Daoy (cell line): ENCODE results near the gene LBHD1. TPM values are rescaled to one million over a fixed set of nuclear protein-coding genes. Genes with fewer than 3 reads are reported as not detected.
A peak's percentile ranks its signal among the peaks of the same experiment; 100 is the strongest.
"Not testable (repeated sequence)": the region's sequence is repeated elsewhere in the genome, so short reads cannot be mapped to it uniquely, and the experiment has no call there.

ENCODE experiments used
- DNase-seq: peaks from one replicate; pipeline ENCODE4 v3.0.0-alpha.2; 2015; ENCODE audit warnings: low read depth
- total RNA-seq: library from RNA; depleted of rRNA; stranded (reverse); fragments of >200 nt; shearing (Covaris generic); gene quantifications from 2 replicates; pipeline ENCODE4 v1.2.3, GENCODE V29; 2014; rRNA removed

The LBHD1 gene
- total RNA-seq, result 4.9 and 6.0 TPM in 2 replicates

DNA sequence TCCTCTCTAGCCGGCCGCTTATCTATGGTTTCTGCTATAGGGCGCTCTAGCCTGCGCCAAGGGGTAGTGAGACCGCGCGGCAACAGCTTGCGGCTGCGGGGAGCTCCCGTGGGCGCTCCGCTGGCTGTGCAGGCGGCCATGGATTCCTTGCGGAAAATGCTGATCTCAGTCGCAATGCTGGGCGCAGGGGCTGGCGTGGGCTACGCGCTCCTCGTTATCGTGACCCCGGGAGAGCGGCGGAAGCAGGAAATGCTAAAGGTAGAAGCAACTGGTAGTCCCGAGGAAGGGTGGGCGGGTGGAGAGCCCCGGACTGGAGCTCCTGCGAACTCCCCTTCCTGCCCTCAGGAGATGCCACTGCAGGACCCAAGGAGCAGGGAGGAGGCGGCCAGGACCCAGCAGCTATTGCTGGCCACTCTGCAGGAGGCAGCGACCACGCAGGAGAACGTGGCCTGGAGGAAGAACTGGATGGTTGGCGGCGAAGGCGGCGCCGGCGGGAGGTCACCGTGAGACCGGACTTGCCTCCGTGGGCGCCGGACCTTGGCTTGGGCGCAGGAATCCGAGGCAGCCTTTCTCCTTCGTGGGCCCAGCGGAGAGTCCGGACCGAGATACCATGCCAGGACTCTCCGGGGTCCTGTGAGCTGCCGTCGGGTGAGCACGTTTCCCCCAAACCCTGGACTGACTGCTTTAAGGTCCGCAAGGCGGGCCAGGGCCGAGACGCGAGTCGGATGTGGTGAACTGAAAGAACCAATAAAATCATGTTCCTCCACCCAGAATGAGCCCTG, at the start of gene LBHD1, which contains the start of gene UQCC3:
LBHD1 (minus strand) TSS at position 660 of the 782 bp plus-strand sequence. CDS start 2,236 bp downstream, outside the sequence.
UQCC3 (plus strand) TSS at position 66 of the 782 bp plus-strand sequence; CDS start at position 139, 73 bp downstream.
- DNase-seq, result peak; percentile 86

- no peak for DNase-seq
These were observed 47.4 kb upstream of the LBHD1 start for GRCh38 chr11:62719302-62719978.

- no peak for DNase-seq
These were observed 44.7 kb upstream of the LBHD1 start for GRCh38 chr11:62716816-62717215.

DNA sequence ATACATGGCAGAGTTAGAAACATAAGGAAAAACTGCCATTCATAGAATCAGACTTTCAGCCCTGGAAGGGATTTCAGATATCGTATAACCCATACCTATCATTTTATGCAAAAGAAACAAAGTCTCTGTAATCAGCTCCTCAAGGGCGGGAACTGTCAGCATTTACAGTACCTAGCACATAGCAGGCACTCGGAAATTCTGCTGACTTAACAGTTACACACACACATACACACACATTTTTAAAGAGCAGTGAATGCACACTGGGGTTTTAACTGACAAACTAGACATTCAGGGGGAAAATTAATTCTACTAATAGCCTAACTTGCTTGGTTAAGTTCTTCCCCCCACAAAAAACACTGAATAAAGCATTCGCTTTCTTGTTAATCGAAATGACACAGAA, 44.1 kb upstream of the LBHD1 start:
- no peak for DNase-seq

GRCh38 chr11:62715150-62716130, 43.4 kb upstream of the LBHD1 start:
- no peak for DNase-seq

- no peak for DNase-seq
These were observed 41.3 kb upstream of the LBHD1 start for GRCh38 chr11:62713343-62713742.

GRCh38 chr11:62712861-62713260, 40.8 kb upstream of the LBHD1 start:
- no peak for DNase-seq

- no peak for DNase-seq
These were observed 40.3 kb upstream of the LBHD1 start for GRCh38 chr11:62712276-62712812.

- peak; percentile 40 for DNase-seq
These were observed 37.9 kb upstream of the LBHD1 start for GRCh38 chr11:62710001-62710345.

DNA sequence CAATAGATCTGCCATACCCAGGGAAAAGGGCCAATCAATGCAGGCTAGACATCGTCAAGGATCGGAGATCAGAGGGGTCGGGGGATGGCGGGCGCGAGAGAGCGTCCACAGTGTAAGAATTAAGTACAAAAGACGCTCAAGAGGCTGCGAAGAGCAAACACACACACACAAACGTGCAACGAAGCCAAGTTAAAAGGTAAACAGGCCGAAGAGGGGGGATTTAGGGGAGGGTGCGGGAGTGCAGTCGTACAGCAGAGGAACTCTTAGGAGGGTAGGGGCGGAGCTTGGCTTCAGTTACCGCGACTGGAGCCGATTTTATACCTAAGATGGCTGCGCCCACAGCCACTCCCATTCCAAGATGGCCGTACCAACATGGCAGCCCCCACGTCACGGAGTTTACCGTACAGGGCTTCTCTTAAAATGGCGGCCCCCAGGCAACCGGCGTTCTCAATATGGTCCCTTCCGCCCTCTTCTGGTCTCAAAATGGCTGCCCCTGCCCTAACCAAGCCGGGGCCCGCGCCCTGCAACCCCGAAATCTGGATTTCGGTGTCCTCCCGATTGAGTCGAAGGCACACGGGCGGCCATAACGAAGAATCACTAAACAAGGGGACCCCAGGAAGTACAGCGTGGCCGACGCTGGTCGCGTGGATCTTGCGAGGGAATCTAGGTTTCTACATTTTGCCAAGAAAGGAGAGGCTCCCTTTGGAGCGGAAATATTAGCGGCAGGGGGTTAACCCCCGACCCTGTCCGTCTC, 37.4 kb upstream of the LBHD1 start:
- peak; percentile 97 for DNase-seq

GRCh38 chr11:62708793-62709192, 36.7 kb upstream of the LBHD1 start:
- DNase-seq, result no peak

- no peak for DNase-seq
These were observed 36.3 kb upstream of the LBHD1 start for GRCh38 chr11:62708392-62708791.

GRCh38 chr11:62707277-62707861, 35.3 kb upstream of the LBHD1 start, which contains the start of the genes BSCL2 and GNG3:
TSS of gene BSCL2 (minus strand) at chr11:62707424. CDS start at chr11:62707195, 229 bp downstream.
TSS of gene GNG3 (plus strand) at chr11:62707676. CDS start at chr11:62708296, 620 bp downstream.
- no peak for DNase-seq

- DNase-seq, result no peak
These were observed 34.8 kb upstream of the LBHD1 start for GRCh38 chr11:62706850-62707247.

DNA sequence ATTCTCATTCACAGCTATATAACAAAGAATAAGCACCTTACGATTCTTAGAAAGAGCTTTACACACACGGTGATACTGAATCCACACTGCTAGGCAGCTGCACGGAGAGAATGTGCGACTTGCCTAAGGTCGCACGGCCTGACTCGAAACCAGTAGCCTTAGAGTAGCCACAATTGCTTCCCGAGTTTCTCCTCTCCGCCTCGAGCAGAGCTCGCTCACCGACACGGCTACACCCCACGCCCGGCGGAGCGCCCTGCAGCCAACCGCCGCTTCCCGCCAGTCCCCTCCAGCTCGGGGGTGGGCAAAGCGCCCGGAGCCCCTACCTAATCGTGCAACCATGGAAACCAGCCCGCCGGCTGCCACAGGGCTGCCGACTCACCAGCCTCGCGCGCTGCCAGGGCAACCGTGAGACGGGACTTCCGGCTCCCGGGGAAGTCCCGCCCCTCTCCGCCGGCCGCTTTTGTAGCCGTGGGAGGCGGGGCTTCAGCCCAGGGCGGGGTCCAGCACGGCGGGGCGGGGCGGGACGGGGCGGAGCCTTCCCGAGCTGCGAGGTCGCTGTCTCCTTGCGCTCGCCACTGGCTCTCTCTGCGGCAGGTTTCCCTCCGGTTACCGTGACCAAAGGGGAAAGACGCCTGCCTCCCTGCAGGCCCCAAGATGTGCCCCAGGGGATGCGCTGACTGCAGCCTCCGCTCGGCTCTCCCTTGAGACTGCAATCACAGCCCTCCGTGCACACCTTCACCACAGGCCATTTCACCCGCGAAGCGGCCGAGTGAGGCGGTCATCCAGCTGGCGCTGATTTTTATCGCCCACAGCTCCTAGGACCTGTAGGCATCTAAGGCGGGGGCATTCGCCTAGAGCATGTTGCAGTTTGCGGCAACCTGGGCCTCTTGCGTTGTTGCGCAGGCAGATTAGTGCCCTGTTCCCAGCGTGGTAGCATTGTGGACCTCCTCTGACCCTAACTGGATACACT, 34.1 kb upstream of the LBHD1 start:
- peak; percentile 97 for DNase-seq

DNA sequence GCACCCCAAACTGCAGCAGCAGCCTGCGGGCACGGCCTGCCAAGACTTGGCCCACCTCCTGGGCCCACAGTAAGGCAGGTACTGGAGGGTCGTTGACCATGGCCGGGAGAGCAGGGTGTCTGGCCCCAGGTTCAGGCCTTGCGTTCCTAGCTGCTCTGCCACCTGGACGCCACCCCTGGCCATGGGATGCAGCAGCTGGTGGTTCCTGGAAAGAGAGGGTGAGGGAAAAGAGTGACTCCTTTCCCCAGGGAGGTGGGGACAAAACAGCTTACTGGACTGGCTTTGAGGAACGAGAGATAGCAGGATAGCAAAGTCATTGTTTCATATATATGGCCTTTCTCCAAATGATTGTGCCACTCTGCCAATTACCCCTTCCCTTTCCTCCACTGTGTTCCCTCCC, 33.3 kb upstream of the LBHD1 start:
- no peak for DNase-seq

GRCh38 chr11:62703921-62704320, 31.9 kb upstream of the LBHD1 start:
- not testable (repeated sequence) for DNase-seq

GRCh38 chr11:62702246-62702645, 30.2 kb upstream of the LBHD1 start:
- DNase-seq, result no peak
